Gastroesophageal sphincter (tissue), 4 donors: ENCODE measurements around the gene FASN. TPM values are rescaled to one million over a fixed set of nuclear protein-coding genes. Genes with fewer than 3 reads are reported as not detected.

Source experiments
- ATAC-seq: fragments of 150-250 bp; one replicate; pipeline ENCODE4 v1.9.1; 2016; ENCODE audit warnings: mild to moderate bottlenecking, moderate library complexity
- H3K27ac ChIP-seq, 4 donors: fragments of 200-600 bp; sonication (generic) in 3 of 4; 1 replicate in 3 of 4; 2 replicates in 1 of 4; pipeline ENCODE4 v1.5.1; 2016 to 2019
- H3K27me3 ChIP-seq: fragments of 200-600 bp; sonication (generic); one replicate; pipeline ENCODE4 v1.5.1; 2019
- H3K36me3 ChIP-seq, 2 donors: fragments of 200-600 bp; sonication (generic); one replicate each; pipeline ENCODE4 v1.5.1; 2019; ENCODE audit warnings: control low read depth in 1 of 2
- H3K4me1 ChIP-seq, 3 donors: fragments of 200-600 bp; sonication (generic); 1 replicate in 2 of 3; 2 replicates in 1 of 3; pipeline ENCODE4 v1.5.1; 2016 to 2019; ENCODE audit warnings: control low read depth in 2 of 3
- H3K4me3 ChIP-seq, 2 donors: fragments of 200-600 bp; sonication (generic); one replicate each; pipeline ENCODE4 v1.5.1; 2019; ENCODE audit warnings: mild to moderate bottlenecking in 1 of 2, moderate library complexity in 1 of 2
- H3K9me3 ChIP-seq, 3 donors: fragments of 200-600 bp; sonication (generic); one replicate each; pipeline ENCODE4 v1.5.1; 2017 to 2019; ENCODE audit warnings: control low read depth in 2 of 3
- CTCF ChIP-seq, 4 experiments: fragments of 200-600 bp in 2 of 4; fragments of 450-650 bp in 2 of 4; sonication (generic) in 1 of 4; IDR thresholded peaks; one replicate each; pipeline ENCODE4 v1.5.1; 2017 to 2019; ENCODE audit warnings: antibody characterized with exemption in 4 of 4, mild to moderate bottlenecking in 2 of 4, moderate library complexity in 2 of 4
- EP300 ChIP-seq: sonication (generic); formaldehyde crosslinking; IDR thresholded peaks from one replicate; pipeline ENCODE4 v1.6.1; 2017; ENCODE audit warnings: antibody characterized with exemption, mild to moderate bottlenecking
- POLR2A ChIP-seq, 2 donors: fragments of 450-650 bp; IDR thresholded peaks; one replicate each; pipeline ENCODE4 v1.6.1; 2017; ENCODE audit warnings: antibody characterized with exemption in 2 of 2, mild to moderate bottlenecking in 2 of 2, moderate library complexity in 1 of 2
- POLR2AphosphoS5 ChIP-seq: sonication (generic); formaldehyde crosslinking; IDR thresholded peaks from one replicate; pipeline ENCODE4 v1.6.1; 2017; ENCODE audit warnings: antibody characterized with exemption
- WGBS, 2 donors: methylation state at CpG; one replicate each; pipeline ENCODE4 v1.1.5; 2018; ENCODE audit warnings: low coverage in 1 of 2; 5-methylcytosine and 5-hydroxymethylcytosine counted together
- total RNA-seq, 4 donors: library from RNA; depleted of rRNA; stranded (reverse); fragments of >200 nt; gene quantifications; one replicate each; pipeline ENCODE4 v1.1.0, GENCODE V29; 2016

The FASN gene
- total RNA-seq, 4 donors from 2014 or later: 22.6 to 52.8 (median 48.3) TPM

GRCh38 chr17:82076018-82076784, 21.8 kb downstream of the FASN start:
- Histone ChIP-seq H3K27ac (no peak overlapping the region), H3K4me3 (no peak overlapping the region)
- 77 to 80% methylated on average over 12 to 14 of the region's 25 CpGs for WGBS, 2 donors

GRCh38 chr17:82073446-82073845, 24.6 kb downstream of the FASN start:
- Histone ChIP-seq H3K36me3 (peaks cover 0 to 2% of the 10 kb centered on the region in 2 donors), H3K4me3 (no peak overlapping the region), H3K27me3 (no peaks in the 10 kb centered on the region), H3K9me3 (no peaks in the 10 kb centered on the region), H3K4me1 (no peaks in the 10 kb centered on the region), H3K27ac (no peak overlapping the region)
- 71 to 88% methylated on average over 7 to 8 of the region's 9 CpGs for WGBS, 2 donors
- no peak for ATAC-seq
- TF ChIP-seq CTCF (IDR thresholded peaks at IDR 0.05) (no peak), POLR2A (IDR thresholded peaks at IDR 0.05) (no peak), EP300 (no peak), POLR2AphosphoS5 (no peak)

More at GRCh38 chr17:82076018-82076784, 21.8 kb downstream of the FASN start:
- Histone ChIP-seq H3K9me3 (no peaks in the 10 kb centered on the region), H3K27me3 (no peaks in the 10 kb centered on the region), H3K36me3 (peaks cover 0 to 30% of the 10 kb centered on the region in 2 donors), H3K4me1 (no peaks in the 10 kb centered on the region)
- ATAC-seq: no peak
- TF ChIP-seq EP300: no peak
- TF ChIP-seq POLR2A (IDR thresholded peaks at IDR 0.05): no peak
- no peak for TF ChIP-seq CTCF (IDR thresholded peaks at IDR 0.05)
- TF ChIP-seq POLR2AphosphoS5: no peak

GRCh38 chr17:82072827-82073226, 25.2 kb downstream of the FASN start:
- Histone ChIP-seq H3K36me3 (no peaks in the 10 kb centered on the region), H3K27ac (no peak overlapping the region), H3K4me1 (no peaks in the 10 kb centered on the region), H3K27me3 (no peaks in the 10 kb centered on the region), H3K9me3 (no peaks in the 10 kb centered on the region), H3K4me3 (no peak overlapping the region)
- WGBS, 2 donors: 80 to 82% methylated on average over 6 of the region's 6 CpGs
- ATAC-seq: no peak
- no peak for TF ChIP-seq POLR2A (IDR thresholded peaks at IDR 0.05)
- no peak for TF ChIP-seq POLR2AphosphoS5
- no peak for TF ChIP-seq EP300
- TF ChIP-seq CTCF (IDR thresholded peaks at IDR 0.05): no peak

GRCh38 chr17:82070611-82071010, 27.4 kb downstream of the FASN start:
- Histone ChIP-seq H3K9me3 (no peaks in the 10 kb centered on the region), H3K4me3 (no peak overlapping the region), H3K27me3 (no peaks in the 10 kb centered on the region), H3K27ac (no peak overlapping the region), H3K4me1 (peaks cover 0 to 10% (median 7%) of the 10 kb centered on the region in 3 donors), H3K36me3 (no peaks in the 10 kb centered on the region)
- TF ChIP-seq CTCF (IDR thresholded peaks at IDR 0.05) (no peak), POLR2A (IDR thresholded peaks at IDR 0.05) (no peak), EP300 (no peak), POLR2AphosphoS5 (no peak)
- no peak for ATAC-seq

DNA sequence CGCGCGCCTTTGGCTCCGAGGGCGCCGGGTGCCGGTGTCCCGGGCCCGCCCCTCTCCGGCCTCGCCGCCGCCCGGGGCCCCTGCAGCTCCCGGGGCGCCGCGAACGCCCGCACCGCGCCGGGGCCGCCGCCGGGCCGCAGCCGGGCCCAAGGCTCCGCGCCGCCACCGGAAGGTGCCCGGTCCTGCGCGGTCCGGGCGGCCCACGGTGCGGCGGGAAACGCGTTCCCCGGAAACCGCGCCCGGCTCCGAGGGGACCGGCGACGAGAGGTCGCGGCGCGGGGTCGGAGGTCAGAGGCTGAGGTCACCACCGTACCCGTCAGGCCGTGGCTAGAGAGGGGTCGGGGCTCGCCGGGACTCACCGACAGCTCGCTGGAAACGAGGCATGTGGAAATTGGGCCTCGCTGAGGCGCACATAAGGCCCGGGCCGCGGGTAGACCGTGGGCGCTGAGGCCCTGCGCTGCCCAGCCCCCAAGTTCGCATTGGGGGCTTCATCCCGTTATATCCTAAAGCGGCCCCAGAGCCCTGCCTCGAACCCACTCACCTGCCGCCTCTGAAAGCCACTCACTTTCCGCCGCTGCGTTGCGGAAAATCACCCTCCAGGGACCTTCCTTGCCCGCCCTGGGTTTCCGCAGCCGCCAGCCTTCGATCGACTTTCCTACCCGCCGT, 32.3 kb downstream of the FASN start, which contains the start of gene DUS1L:
DUS1L (minus strand) TSS at position 167 of the 666 bp plus-strand sequence. CDS start 745 bp downstream, outside the sequence.
- 31 to 100% methylated on average over 1 to 12 of the region's 88 CpGs for WGBS, 2 donors
- H3K4me3 ChIP-seq: peak within 1 kb of the TSS; percentile 72 to 85
- peaks cover 0 to 29% (median 19%) of the 10 kb centered on the region in 3 donors for H3K4me1 ChIP-seq
- ATAC-seq: peak; percentile 89
- H3K9me3 ChIP-seq: no peaks in the 10 kb centered on the region
- no peaks in the 10 kb centered on the region for H3K27me3 ChIP-seq
- TF ChIP-seq EP300: no peak
- TF ChIP-seq POLR2AphosphoS5: peak; percentile 52
- peak; percentile 23 to 69 for TF ChIP-seq POLR2A (IDR thresholded peaks at IDR 0.05)
- H3K27ac ChIP-seq: peak within 1 kb of the TSS; percentile 62 to 95 (median 90)
- H3K36me3 ChIP-seq: peaks cover 0 to 36% of the 10 kb centered on the region in 2 donors
